Psoas muscle (tissue), 8 donors: Measurements from ENCODE around the gene ATP1B3. TPM values are rescaled to one million over a fixed set of nuclear protein-coding genes. Genes with fewer than 3 reads are reported as not detected.
"Not testable (repeated sequence)": the region's sequence is repeated elsewhere in the genome, so short reads cannot be mapped to it uniquely, and the experiment has no call there.

Source experiments
- ATAC-seq, 4 donors: fragments of 200-7000 bp; cut with Tn5 transposase; one replicate each; pipeline ENCODE4 v1.9.1; 2020; ENCODE audit warnings: moderate library complexity in 3 of 4, mild to moderate bottlenecking in 2 of 4
- DNase-seq, 2 donors: peaks; one replicate each; pipeline ENCODE4 v3.0.0-alpha.2; 2020
- H3K27ac ChIP-seq: fragments of 200-600 bp; one replicate; pipeline ENCODE4 v1.8.0; 2022
- H3K27me3 ChIP-seq, 3 donors: fragments of 200-600 bp in 1 of 3; one replicate each; pipeline versions ENCODE4 v1.6.1 to v1.8.0; 2013 to 2022; ENCODE audit warnings: low read length in 2 of 3, mild to moderate bottlenecking in 2 of 3, moderate library complexity in 1 of 3; ENCODE audit not compliant: insufficient read depth in 3 of 3
- H3K36me3 ChIP-seq, 2 donors: fragments of 200-600 bp in 1 of 2; one replicate each; pipeline versions ENCODE4 v1.6.1 to v1.8.0; 2013 to 2022; ENCODE audit warnings: low read depth in 1 of 2, mild to moderate bottlenecking in 1 of 2, moderate library complexity in 1 of 2; ENCODE audit not compliant: insufficient read depth in 1 of 2
- H3K4me1 ChIP-seq: fragments of 200-600 bp; one replicate; pipeline ENCODE4 v1.8.0; 2022
- H3K4me3 ChIP-seq: fragments of 200-600 bp; one replicate; pipeline ENCODE4 v1.8.0; 2022; ENCODE audit warnings: mild to moderate bottlenecking
- H3K9me3 ChIP-seq: fragments of 200-600 bp; one replicate; pipeline ENCODE4 v1.8.0; 2022
- WGBS, 3 donors: extraction: QIAGEN DNeasy Blood & Tissue Kit; methylation state at CpG; one replicate each; pipeline versions ENCODE4 v1.1.6 to v1.1.7; 2013; 5-methylcytosine and 5-hydroxymethylcytosine counted together
- intact Hi-C, 2 donors: fragments of 100-400 bp; cut with DNase I; formaldehyde crosslinking; loops; one replicate each; pipeline versions ENCODE4 v1.11.0 to v1.14.2; 2022
- polyA plus RNA-seq, 3 donors: library from polyadenylated mRNA; stranded (reverse); fragments of 200-250 nt; gene quantifications; one replicate each; pipeline ENCODE4 v1.2.3, GENCODE V29; 2013
- total RNA-seq, 4 donors: library from RNA; stranded (reverse); fragmentation: NEBNext Ultra II Directional in 2 of 4; extraction: Animal tissue kit (Norgen Biotek cat#: 25700) in 2 of 4; gene quantifications; one replicate each; pipeline versions ENCODE4 v1.2.1 to v1.2.4, GENCODE V29; 2021 to 2023
- TF ChIP-seq, protein P1 (sequence below): fragments of 200-600 bp; IDR thresholded peaks from one replicate; pipeline ENCODE4 v1.8.0; 2022; ENCODE audit warnings: antibody characterized with exemption
- donor health status: healthy with polysubstance abuse.
- donor health status: DM: no; HTN: no; CAD: no; lungs with moderate emphysema.
- donor health status: Bipolar disorder and iron deficiency.
- donor health status: healthy.
- donor health status: DM: yes; HTN: yes; CAD: no.
- donor health status: DM: no; HTN: no; CAD: no.
- donor health status: DM: no; HTN: no; CAD: no.
- donor health status: DM: yes; HTN: yes; CAD: no.

ATP1B3 gene
- total and polyA plus RNA-seq, 7 donors = 19.9 to 68.2 (median 36.4) TPM

GRCh38 chr3:141881702-141882101, 5.3 kb downstream of the ATP1B3 start:
- DNase-seq (no peak), ATAC-seq (no peak)
- no peaks in the 10 kb centered on the region for H3K36me3 ChIP-seq
- intact Hi-C loops = loop anchor here in 1 of 2 donors (2.0 kb wide), 1 partner anchor 65 kb away; no protein-coding TSS in a partner anchor
- no peak overlapping the region for H3K27ac ChIP-seq
- no peaks in the 10 kb centered on the region for H3K9me3 ChIP-seq
- TF ChIP-seq, protein P1, sequence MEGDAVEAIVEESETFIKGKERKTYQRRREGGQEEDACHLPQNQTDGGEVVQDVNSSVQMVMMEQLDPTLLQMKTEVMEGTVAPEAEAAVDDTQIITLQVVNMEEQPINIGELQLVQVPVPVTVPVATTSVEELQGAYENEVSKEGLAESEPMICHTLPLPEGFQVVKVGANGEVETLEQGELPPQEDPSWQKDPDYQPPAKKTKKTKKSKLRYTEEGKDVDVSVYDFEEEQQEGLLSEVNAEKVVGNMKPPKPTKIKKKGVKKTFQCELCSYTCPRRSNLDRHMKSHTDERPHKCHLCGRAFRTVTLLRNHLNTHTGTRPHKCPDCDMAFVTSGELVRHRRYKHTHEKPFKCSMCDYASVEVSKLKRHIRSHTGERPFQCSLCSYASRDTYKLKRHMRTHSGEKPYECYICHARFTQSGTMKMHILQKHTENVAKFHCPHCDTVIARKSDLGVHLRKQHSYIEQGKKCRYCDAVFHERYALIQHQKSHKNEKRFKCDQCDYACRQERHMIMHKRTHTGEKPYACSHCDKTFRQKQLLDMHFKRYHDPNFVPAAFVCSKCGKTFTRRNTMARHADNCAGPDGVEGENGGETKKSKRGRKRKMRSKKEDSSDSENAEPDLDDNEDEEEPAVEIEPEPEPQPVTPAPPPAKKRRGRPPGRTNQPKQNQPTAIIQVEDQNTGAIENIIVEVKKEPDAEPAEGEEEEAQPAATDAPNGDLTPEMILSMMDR = no peak
- WGBS, 3 donors = 87 to 90% (median 89%) methylated on average over 4 of the region's 4 CpGs
- no peak overlapping the region for H3K4me3 ChIP-seq
- no peaks in the 10 kb centered on the region for H3K27me3 ChIP-seq
- peaks cover 24% of the 10 kb centered on the region for H3K4me1 ChIP-seq

GRCh38 chr3:141887051-141887450, 10.6 kb downstream of the ATP1B3 start:
- Histone ChIP-seq H3K9me3 (no peaks in the 10 kb centered on the region), H3K27me3 (no peaks in the 10 kb centered on the region), H3K36me3 (no peaks in the 10 kb centered on the region), H3K27ac (no peak overlapping the region), H3K4me3 (no peak overlapping the region), H3K4me1 (no peaks in the 10 kb centered on the region)
- no peak for DNase-seq
- TF ChIP-seq, protein P1 = no peak
- intact Hi-C loops = no loop called here
- WGBS, 3 donors = 87 to 93% (median 92%) methylated on average over 5 of the region's 5 CpGs
- ATAC-seq = no peak

DNA sequence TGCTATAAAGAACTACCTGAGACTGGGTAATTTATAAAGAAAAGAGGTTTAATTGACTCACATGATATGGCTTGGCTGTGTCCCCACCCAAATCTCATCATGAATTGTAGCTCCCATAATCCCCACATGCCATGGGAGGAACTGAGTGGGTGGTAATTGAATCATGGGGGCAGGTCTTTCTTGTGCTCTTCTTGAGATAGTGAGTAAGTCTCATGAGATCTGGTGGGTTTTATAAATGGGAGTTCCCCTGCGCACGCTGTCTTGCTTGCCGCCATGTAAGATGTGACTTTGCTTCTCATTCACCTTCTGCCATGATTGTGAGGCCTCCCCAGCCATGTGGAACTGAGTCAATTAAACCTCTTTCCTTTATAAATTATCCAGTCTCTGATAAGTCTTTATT, 12.1 kb downstream of the ATP1B3 start:
- WGBS, 3 donors = 66 to 99% (median 97%) methylated on average over 3 of the region's 3 CpGs
- ATAC-seq, intact Hi-C loops, H3K27ac ChIP-seq, H3K9me3 ChIP-seq, H3K4me3 ChIP-seq, DNase-seq, H3K36me3 ChIP-seq, H3K4me1 ChIP-seq, H3K27me3 ChIP-seq: not testable (repeated sequence)

GRCh38 chr3:141894524-141895176, 18.2 kb downstream of the ATP1B3 start:
- no peaks in the 10 kb centered on the region for H3K9me3 ChIP-seq
- no peak overlapping the region for H3K4me3 ChIP-seq
- H3K27ac ChIP-seq = no peak overlapping the region
- no peak for DNase-seq
- no peaks in the 10 kb centered on the region for H3K4me1 ChIP-seq
- WGBS, 3 donors = 83 to 90% (median 85%) methylated on average over 5 of the region's 5 CpGs
- TF ChIP-seq, protein P1 = no peak
- no peaks in the 10 kb centered on the region for H3K27me3 ChIP-seq
- H3K36me3 ChIP-seq = no peaks in the 10 kb centered on the region
- peak in 1 of 4 donors; percentile 37 for ATAC-seq
- intact Hi-C loops = no loop called here

- 92 to 96% (median 95%) methylated on average over 3 of the region's 3 CpGs for WGBS, 3 donors
- H3K27ac ChIP-seq = no peak overlapping the region
- H3K4me3 ChIP-seq = no peak overlapping the region
- intact Hi-C loops = no loop called here
- H3K36me3 ChIP-seq = no peaks in the 10 kb centered on the region
- H3K4me1 ChIP-seq = no peaks in the 10 kb centered on the region
- ATAC-seq (no peak), DNase-seq (no peak)
- TF ChIP-seq, protein P1 = no peak
- no peaks in the 10 kb centered on the region for H3K27me3 ChIP-seq
- H3K9me3 ChIP-seq = no peaks in the 10 kb centered on the region
Measured at GRCh38 chr3:141895731-141896130, 19.3 kb downstream of the ATP1B3 start.
